Measurements from ENCODE around the gene VWA8. TPM values are rescaled to one million over a fixed set of nuclear protein-coding genes. Genes with fewer than 3 reads are reported as not detected.

Gene VWA8
- total and polyA plus RNA-seq, 2 of the 13 experiments (the other 11 are each of a cell fraction or from before 2014, with no cell fraction given): 9.1 to 17.3 TPM

DNA sequence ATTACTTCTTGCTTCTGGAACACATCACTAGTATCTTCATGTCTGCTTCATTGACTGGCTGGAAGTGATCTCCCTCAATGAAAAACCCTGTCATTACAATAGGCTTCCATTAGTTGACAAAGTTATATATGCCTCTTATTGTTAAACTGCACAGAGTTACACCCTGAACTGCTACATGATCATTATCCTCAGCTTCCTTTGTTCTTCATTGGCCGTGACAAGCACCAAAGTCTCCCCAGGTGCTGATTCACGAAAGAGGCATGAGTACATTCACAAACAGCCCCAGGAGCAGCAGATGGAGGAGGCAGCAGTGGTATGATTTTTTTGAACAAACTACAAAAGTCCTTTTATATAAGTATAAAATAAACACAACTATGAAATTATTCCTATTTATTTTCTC, 51.4 kb downstream of the VWA8 start:
- no peak overlapping the region for H2AFZ ChIP-seq (ENCODE audit: low read length)
- intact Hi-C loops (cut with micrococcal nuclease; ENCODE audit: unreplicated experiment): no loop called here
- no peak for TF ChIP-seq FOXO1 (CRISPR knock-in tag; IDR thresholded peaks at IDR 0.05)
- no peak for TF ChIP-seq HOXD1 (CRISPR knock-in tag; IDR thresholded peaks at IDR 0.05)
- no peak for TF ChIP-seq FOXK2 (IDR thresholded peaks at IDR 0.05)
- TF ChIP-seq, protein P1, sequence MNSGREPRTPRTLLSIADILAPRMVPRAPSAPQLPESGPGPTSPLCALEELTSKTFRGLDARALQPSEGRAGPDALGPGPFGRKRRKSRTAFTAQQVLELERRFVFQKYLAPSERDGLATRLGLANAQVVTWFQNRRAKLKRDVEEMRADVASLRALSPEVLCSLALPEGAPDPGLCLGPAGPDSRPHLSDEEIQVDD (CRISPR knock-in tag; IDR thresholded peaks at IDR 0.05; ENCODE audit: borderline replicate concordance): no peak
- TF ChIP-seq, protein P2, sequence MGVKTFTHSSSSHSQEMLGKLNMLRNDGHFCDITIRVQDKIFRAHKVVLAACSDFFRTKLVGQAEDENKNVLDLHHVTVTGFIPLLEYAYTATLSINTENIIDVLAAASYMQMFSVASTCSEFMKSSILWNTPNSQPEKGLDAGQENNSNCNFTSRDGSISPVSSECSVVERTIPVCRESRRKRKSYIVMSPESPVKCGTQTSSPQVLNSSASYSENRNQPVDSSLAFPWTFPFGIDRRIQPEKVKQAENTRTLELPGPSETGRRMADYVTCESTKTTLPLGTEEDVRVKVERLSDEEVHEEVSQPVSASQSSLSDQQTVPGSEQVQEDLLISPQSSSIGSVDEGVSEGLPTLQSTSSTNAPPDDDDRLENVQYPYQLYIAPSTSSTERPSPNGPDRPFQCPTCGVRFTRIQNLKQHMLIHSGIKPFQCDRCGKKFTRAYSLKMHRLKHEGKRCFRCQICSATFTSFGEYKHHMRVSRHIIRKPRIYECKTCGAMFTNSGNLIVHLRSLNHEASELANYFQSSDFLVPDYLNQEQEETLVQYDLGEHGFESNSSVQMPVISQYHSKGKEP (CRISPR knock-in tag; IDR thresholded peaks at IDR 0.05): no peak
- TF ChIP-seq ZBTB20 (CRISPR knock-in tag; IDR thresholded peaks at IDR 0.05; ENCODE audit: borderline replicate concordance, low read depth): no peak
- no peak for TF ChIP-seq NFYC (CRISPR knock-in tag; IDR thresholded peaks at IDR 0.05)
- no peak for TF ChIP-seq AGO1 (IDR thresholded peaks at IDR 0.05; ENCODE audit: low read depth, low read length, poor library complexity, severe bottlenecking)
- CTCF ChIA-PET (ENCODE audit: low intra/inter-chr PET ratio, low total read pairs): no interaction called here
- no peaks in the 10 kb centered on the region for H3K9me3 ChIP-seq (ENCODE audit: low read length)
- H3K4me2 ChIP-seq (ENCODE audit: low read depth, low read length): no peak overlapping the region
- no peaks in the 10 kb centered on the region for H3K4me1 ChIP-seq (ENCODE audit: insufficient read depth, low read length)
- no peak overlapping the region for H3K27ac ChIP-seq (ENCODE audit: extremely low read length, insufficient read depth, low read length)
- DNase-seq (ENCODE audit: low spot score): no peak
- H3K79me2 ChIP-seq (ENCODE audit: insufficient read depth, low read length): no peaks in the 10 kb centered on the region
- 96% methylated on average over 2 of the region's 2 CpGs for WGBS (ENCODE audit: low lambda C conversion rate)
- in situ Hi-C loops (cut with HindIII; ENCODE audit: extremely low pct_ligation_motif_present, low pct_unique_long_range_greater_than_20kb): no loop called here
- no peaks in the 10 kb centered on the region for H3K27me3 ChIP-seq (ENCODE audit: control insufficient read depth in 1 of 2, insufficient read depth in 2 of 2, low read length in 2 of 2)
- no TSS peak for BruUV-seq (replicated peaks)
- no peak overlapping the region for H3K4me3 ChIP-seq (replicated peaks in 1 of 3; ENCODE audit: insufficient read depth in 1 of 3, low read depth in 2 of 3, low read length in 3 of 3)
- POLR2A ChIA-PET: no interaction called here
- FAIRE-seq: no peak
- no peak overlapping the region for H3K9ac ChIP-seq (ENCODE audit: insufficient read depth, low read depth, low read length)
- H4K20me1 ChIP-seq (ENCODE audit: insufficient read depth, low read length): no peaks in the 10 kb centered on the region
- ATAC-seq: no peak
- peaks cover 0 to 26% of the 10 kb centered on the region in 2 experiments for H3K36me3 ChIP-seq (replicated peaks in 1 of 2; ENCODE audit: control insufficient read depth in 1 of 2, insufficient read depth in 2 of 2, low read length in 2 of 2)
